Mesendoderm (in vitro differentiated cells): Measurements from ENCODE around the gene CNTNAP1.
A peak's percentile ranks its signal among the peaks of the same experiment; 100 is the strongest.

Experiments
- DNase-seq: peaks from one replicate; pipeline ENCODE4 v3.0.0; 2013
- H2AK5ac ChIP-seq: 2 replicates; pipeline ENCODE4 v1.6.1; 2013; ENCODE audit warnings: low read length, inconsistent platforms
- H2BK120ac ChIP-seq: 2 replicates; pipeline ENCODE4 v1.6.1; 2013; ENCODE audit warnings: low read depth, mild to moderate bottlenecking, low read length, moderate library complexity, mixed read lengths
- H2BK15ac ChIP-seq: replicated peaks from 2 replicates; pipeline ENCODE4 v1.6.1; 2013; ENCODE audit warnings: low read depth, mild to moderate bottlenecking, moderate library complexity
- H2BK5ac ChIP-seq: 2 replicates; pipeline ENCODE4 v1.6.1; 2013; ENCODE audit warnings: low read length, inconsistent platforms
- H3K18ac ChIP-seq: 2 replicates; pipeline ENCODE4 v1.6.1; 2013; ENCODE audit warnings: mild to moderate bottlenecking, low read length, mixed read lengths
- H3K23ac ChIP-seq: one replicate; pipeline ENCODE4 v1.6.1; 2013; ENCODE audit warnings: low read length
- H3K27ac ChIP-seq: 2 replicates; pipeline ENCODE4 v1.5.1; 2013; ENCODE audit warnings: low read depth, mild to moderate bottlenecking, inconsistent platforms, low read length, moderate library complexity
- H3K27me3 ChIP-seq: 2 replicates; pipeline ENCODE4 v1.6.1; 2013; ENCODE audit warnings: low read length, control low read depth, mild to moderate bottlenecking, inconsistent platforms; ENCODE audit not compliant: insufficient read depth, poor library complexity
- H3K36me3 ChIP-seq: 2 replicates; pipeline ENCODE4 v1.6.1; 2013; ENCODE audit warnings: low read length, inconsistent platforms; ENCODE audit not compliant: control insufficient read depth, insufficient read depth
- H3K4ac ChIP-seq: one replicate; pipeline ENCODE4 v1.6.1; 2013; ENCODE audit warnings: low read depth, mild to moderate bottlenecking, low read length, moderate library complexity
- H3K4me1 ChIP-seq: 2 replicates; pipeline ENCODE4 v1.6.1; 2013; ENCODE audit warnings: low read depth, low read length, inconsistent platforms; ENCODE audit not compliant: control insufficient read depth
- H3K4me2 ChIP-seq: 2 replicates; pipeline ENCODE4 v1.6.1; 2013; ENCODE audit warnings: low read length
- H3K4me3 ChIP-seq: 2 replicates; pipeline ENCODE4 v1.5.1; 2013; ENCODE audit warnings: mild to moderate bottlenecking, low read length
- H3K56ac ChIP-seq: one replicate; pipeline ENCODE4 v1.6.1; 2013; ENCODE audit warnings: low read length
- H3K79me1 ChIP-seq: 2 replicates; pipeline ENCODE4 v1.6.1; 2013; ENCODE audit warnings: low read length, inconsistent platforms
- H3K79me2 ChIP-seq: 2 replicates; pipeline ENCODE4 v1.6.1; 2013; ENCODE audit warnings: mild to moderate bottlenecking, low read length; ENCODE audit not compliant: control insufficient read depth, insufficient read depth
- H3K9ac ChIP-seq: 2 replicates; pipeline ENCODE4 v1.6.1; 2013; ENCODE audit warnings: low read length, inconsistent platforms
- H4K5ac ChIP-seq: one replicate; pipeline ENCODE4 v1.6.1; 2013; ENCODE audit warnings: low read length
- H4K8ac ChIP-seq: one replicate; pipeline ENCODE4 v1.6.1; 2013; ENCODE audit warnings: low read depth, mild to moderate bottlenecking, control low read depth, low read length, moderate library complexity
- WGBS: extraction: QIAGEN DNeasy Blood & Tissue Kit; methylation state at CpG from one replicate; pipeline ENCODE4 v1.1.7; 2013; ENCODE audit warnings: low lambda C conversion rate, missing lambda C conversion rate; ENCODE audit not compliant: insufficient coverage; ENCODE audit errors: extremely low coverage; 5-methylcytosine and 5-hydroxymethylcytosine counted together

The CNTNAP1 gene

DNA sequence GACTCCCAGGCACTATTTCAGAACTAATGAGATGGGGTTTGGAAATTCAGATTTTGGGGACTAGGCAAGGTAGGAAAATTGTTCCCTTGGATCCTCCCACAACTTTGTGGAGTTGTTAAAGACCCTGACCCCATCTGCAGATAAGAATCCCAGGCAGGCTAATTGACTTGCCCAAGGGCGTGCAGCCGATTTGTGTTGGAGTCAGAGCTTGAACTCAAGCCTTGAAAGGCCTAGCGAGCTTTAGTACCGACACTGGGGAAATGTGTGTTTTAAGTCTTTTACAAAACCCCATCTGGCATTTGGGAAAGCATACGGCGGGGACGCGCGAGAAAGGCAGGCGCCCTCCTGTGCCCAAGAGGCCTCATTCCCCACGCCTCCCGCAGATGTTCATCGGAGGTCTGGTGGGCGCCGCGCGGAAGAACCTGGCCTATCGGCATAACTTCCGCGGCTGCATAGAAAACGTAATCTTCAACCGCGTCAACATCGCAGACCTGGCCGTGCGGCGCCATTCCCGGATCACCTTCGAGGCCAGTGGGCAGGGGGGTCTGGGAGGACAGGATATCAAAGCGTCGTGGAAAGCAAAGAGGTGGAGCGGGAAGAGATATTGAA, 4.3 kb downstream of the CNTNAP1 start:
- Histone ChIP-seq H3K9ac (no peak overlapping the region), H2BK15ac (no peak overlapping the region), H3K4me1 (peaks cover 1% of the 10 kb centered on the region), H3K4me2 (no peak overlapping the region), H3K36me3 (no peaks in the 10 kb centered on the region), H4K8ac (no peak overlapping the region), H3K79me2 (no peaks in the 10 kb centered on the region), H2AK5ac (no peak overlapping the region), H3K18ac (no peak overlapping the region), H3K4me3 (no peak overlapping the region), H2BK120ac (no peak overlapping the region), H3K56ac (no peak overlapping the region), H3K27me3 (peaks cover 4% of the 10 kb centered on the region), H3K79me1 (no peaks in the 10 kb centered on the region), H3K27ac (no peak overlapping the region), H2BK5ac (no peak overlapping the region), H3K23ac (no peak overlapping the region), H4K5ac (no peak overlapping the region), H3K4ac (no peak overlapping the region)
- WGBS = no CpG with 5 or more reads among the region's 32 CpGs
- DNase-seq = peak; percentile 42

DNA sequence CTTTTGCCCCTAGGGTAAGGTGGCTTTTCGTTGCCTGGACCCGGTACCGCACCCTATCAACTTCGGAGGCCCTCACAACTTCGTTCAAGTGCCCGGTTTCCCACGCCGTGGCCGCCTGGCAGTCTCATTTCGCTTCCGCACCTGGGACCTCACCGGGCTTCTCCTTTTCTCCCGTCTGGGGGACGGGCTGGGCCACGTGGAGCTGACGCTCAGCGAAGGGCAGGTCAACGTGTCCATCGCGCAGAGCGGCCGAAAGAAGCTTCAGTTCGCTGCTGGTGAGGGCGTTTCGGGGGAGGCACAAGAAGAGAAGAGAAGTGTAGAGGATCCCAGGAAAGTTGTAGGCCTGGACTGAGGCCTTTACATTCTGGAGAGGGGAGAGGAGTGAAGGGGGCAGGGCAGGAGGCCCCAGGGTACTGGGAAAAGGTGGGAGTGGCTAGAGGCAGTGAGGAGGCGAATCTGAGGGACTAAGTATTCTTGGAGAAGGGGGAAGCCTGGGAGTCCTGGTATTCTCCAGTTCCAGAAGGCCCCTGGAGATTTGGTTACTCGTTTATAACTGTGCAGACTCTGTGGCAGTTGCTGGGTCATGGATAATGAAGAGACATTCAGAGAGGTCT, 5.5 kb downstream of the CNTNAP1 start:
- no peak overlapping the region for H3K23ac ChIP-seq
- no peak overlapping the region for H2BK15ac ChIP-seq
- H3K9ac ChIP-seq = no peak overlapping the region
- no peak overlapping the region for H4K5ac ChIP-seq
- H3K4me1 ChIP-seq = no peaks in the 10 kb centered on the region
- no peak overlapping the region for H3K4ac ChIP-seq
- no peak overlapping the region for H4K8ac ChIP-seq
- peaks cover 4% of the 10 kb centered on the region for H3K27me3 ChIP-seq
- H3K79me1 ChIP-seq = no peaks in the 10 kb centered on the region
- no peak overlapping the region for H3K27ac ChIP-seq
- no peak overlapping the region for H2BK120ac ChIP-seq
- no peak overlapping the region for H3K4me2 ChIP-seq
- H3K36me3 ChIP-seq = no peaks in the 10 kb centered on the region
- H3K56ac ChIP-seq = no peak overlapping the region
- DNase-seq = peak; percentile 33
- no peak overlapping the region for H3K4me3 ChIP-seq
- no CpG with 5 or more reads among the region's 27 CpGs for WGBS
- H3K79me2 ChIP-seq = no peaks in the 10 kb centered on the region
- H2AK5ac ChIP-seq = no peak overlapping the region
- H2BK5ac ChIP-seq = no peak overlapping the region
- no peak overlapping the region for H3K18ac ChIP-seq

DNA sequence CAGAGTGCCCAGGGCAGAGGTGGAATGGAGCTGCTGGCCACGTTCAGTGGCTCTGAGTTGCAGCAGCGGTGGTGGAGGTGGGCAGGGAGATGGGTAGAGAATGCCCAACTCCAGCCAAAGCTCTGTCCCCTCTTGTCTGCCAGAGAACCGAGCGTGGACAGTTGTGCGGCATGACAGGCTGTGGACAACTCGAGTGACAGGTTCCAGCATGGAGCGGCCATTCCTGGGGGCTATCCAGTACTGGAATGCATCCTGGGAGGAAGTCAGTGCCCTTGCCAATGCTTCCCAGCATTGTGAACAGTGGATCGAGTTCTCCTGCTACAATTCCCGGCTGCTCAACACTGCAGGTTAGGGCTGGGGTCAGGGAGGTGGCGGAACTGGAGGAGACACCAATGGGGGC, 8.3 kb downstream of the CNTNAP1 start:
- Histone ChIP-seq H3K27ac (no peak overlapping the region), H3K79me2 (no peaks in the 10 kb centered on the region), H2BK15ac (no peak overlapping the region), H2BK120ac (no peak overlapping the region), H3K23ac (no peak overlapping the region), H4K8ac (no peak overlapping the region), H3K36me3 (no peaks in the 10 kb centered on the region), H3K4ac (no peak overlapping the region), H2BK5ac (no peak overlapping the region), H4K5ac (no peak overlapping the region), H3K56ac (no peak overlapping the region), H2AK5ac (no peak overlapping the region), H3K9ac (no peak overlapping the region), H3K18ac (no peak overlapping the region), H3K4me2 (no peak overlapping the region), H3K4me1 (no peaks in the 10 kb centered on the region), H3K4me3 (no peak overlapping the region), H3K27me3 (no peaks in the 10 kb centered on the region), H3K79me1 (no peaks in the 10 kb centered on the region)
- no peak for DNase-seq
- WGBS = no CpG with 5 or more reads among the region's 10 CpGs

DNA sequence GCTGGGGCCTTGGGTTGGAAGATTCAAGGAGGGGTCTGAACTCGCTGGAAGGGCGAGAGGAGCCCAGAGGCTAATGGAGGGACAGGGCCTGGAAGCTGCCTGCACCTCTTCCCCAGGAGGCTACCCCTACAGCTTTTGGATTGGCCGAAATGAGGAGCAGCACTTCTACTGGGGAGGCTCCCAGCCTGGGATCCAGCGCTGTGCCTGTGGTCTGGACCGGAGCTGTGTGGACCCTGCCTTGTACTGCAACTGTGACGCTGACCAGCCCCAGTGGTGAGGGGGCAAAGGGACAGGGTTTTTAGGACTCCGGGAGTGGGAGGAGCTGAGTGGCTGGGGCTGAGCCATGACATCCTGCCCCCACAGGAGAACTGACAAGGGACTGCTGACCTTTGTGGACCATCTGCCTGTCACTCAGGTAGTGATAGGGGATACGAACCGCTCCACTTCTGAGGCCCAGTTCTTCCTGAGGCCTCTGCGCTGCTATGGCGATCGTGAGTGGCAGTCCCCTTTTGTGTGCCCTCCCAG, 8.8 kb downstream of the CNTNAP1 start:
- no peak overlapping the region for H2BK15ac ChIP-seq

DNA sequence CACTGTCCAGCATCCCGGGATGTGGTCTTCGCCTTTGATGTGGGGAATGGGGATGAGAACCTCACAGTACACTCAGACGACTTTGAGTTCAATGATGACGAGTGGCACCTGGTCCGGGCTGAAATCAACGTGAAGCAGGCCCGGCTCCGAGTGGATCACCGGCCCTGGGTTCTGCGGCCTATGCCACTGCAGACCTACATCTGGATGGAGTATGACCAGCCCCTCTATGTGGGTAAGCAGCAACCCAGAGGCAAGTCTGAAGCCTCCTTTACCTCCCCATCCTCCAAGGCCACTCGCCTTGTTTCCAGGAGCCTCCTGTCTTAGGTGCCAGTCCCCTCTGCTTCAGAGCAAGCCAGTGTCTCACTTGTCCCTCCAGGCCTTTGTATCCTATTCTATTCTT, 10.2 kb downstream of the CNTNAP1 start:
- no CpG with 5 or more reads among the region's 11 CpGs for WGBS
- Histone ChIP-seq H3K23ac (no peak overlapping the region), H3K36me3 (no peaks in the 10 kb centered on the region), H3K79me1 (no peaks in the 10 kb centered on the region), H2AK5ac (no peak overlapping the region), H3K4me1 (no peaks in the 10 kb centered on the region), H3K4ac (no peak overlapping the region), H2BK120ac (no peak overlapping the region), H3K79me2 (no peaks in the 10 kb centered on the region), H3K4me2 (no peak overlapping the region), H4K5ac (no peak overlapping the region), H3K4me3 (no peak overlapping the region), H2BK5ac (no peak overlapping the region), H3K56ac (no peak overlapping the region), H3K27me3 (no peaks in the 10 kb centered on the region), H3K27ac (no peak overlapping the region), H2BK15ac (no peak overlapping the region), H4K8ac (no peak overlapping the region), H3K9ac (no peak overlapping the region), H3K18ac (no peak overlapping the region)
- no peak for DNase-seq

More for the DNA sequence above, 8.8 kb downstream of the CNTNAP1 start:
- no peak overlapping the region for H3K4ac ChIP-seq
- no peak overlapping the region for H2BK5ac ChIP-seq
- DNase-seq = no peak
- no peak overlapping the region for H3K9ac ChIP-seq
- H3K56ac ChIP-seq = no peak overlapping the region
- H4K5ac ChIP-seq = no peak overlapping the region
- H3K36me3 ChIP-seq = no peaks in the 10 kb centered on the region
- H3K27ac ChIP-seq = no peak overlapping the region
- no peak overlapping the region for H2AK5ac ChIP-seq
- H4K8ac ChIP-seq = no peak overlapping the region
- no CpG with 5 or more reads among the region's 12 CpGs for WGBS
- no peak overlapping the region for H3K4me2 ChIP-seq
- H3K18ac ChIP-seq = no peak overlapping the region
- no peaks in the 10 kb centered on the region for H3K4me1 ChIP-seq
- H3K79me1 ChIP-seq = no peaks in the 10 kb centered on the region
- no peak overlapping the region for H2BK120ac ChIP-seq
- no peak overlapping the region for H3K4me3 ChIP-seq
- H3K79me2 ChIP-seq = no peaks in the 10 kb centered on the region
- no peak overlapping the region for H3K23ac ChIP-seq
- H3K27me3 ChIP-seq = no peaks in the 10 kb centered on the region
